A673 (cell line): ENCODE results near the gene UBIAD1. TPM values are rescaled to one million over a fixed set of nuclear protein-coding genes. Genes with fewer than 3 reads are reported as not detected.
A peak's percentile ranks its signal among the peaks of the same experiment; 100 is the strongest.

Experiments
- BruUV-seq: library from RNA; stranded (reverse); fragments of 400-500 nt; replicated peaks from 2 replicates; lab custom pipeline; 2021; lab: Mats Ljungman, UMichigan
- CTCF ChIA-PET: fragments of 300-600 bp; sonication (Branson Sonifier 250); formaldehyde crosslinking; loops from one replicate; lab custom pipeline; 2022; ENCODE audit warnings: antibody characterized with exemption; lab: Charles Lee
- POLR2A ChIA-PET: fragments of 300-600 bp; sonication (Branson Sonifier 250); formaldehyde crosslinking; loops from one replicate; lab custom pipeline; 2022; ENCODE audit warnings: antibody characterized with exemption; ENCODE audit not compliant: low non-redundant PET; lab: Charles Lee
- DNase-seq: peaks from one replicate; pipeline ENCODE4 v3.0.0-alpha.2; 2015; ENCODE audit warnings: low spot score
- H3K27ac ChIP-seq: fragments of 200-600 bp; sonication (generic); 2 replicates; pipeline ENCODE4 v1.5.1; 2016; ENCODE audit warnings: mixed run types, low read depth, mild to moderate bottlenecking, mixed read lengths, antibody characterized with exemption, low read length; ENCODE audit not compliant: poor library complexity, severe bottlenecking
- H3K27me3 ChIP-seq: fragments of 200-600 bp; sonication (generic); replicated peaks from 2 replicates; pipeline ENCODE4 v1.6.1; 2017; ENCODE audit warnings: mixed run types, low read depth, mild to moderate bottlenecking, mixed read lengths, antibody characterized with exemption, low read length; ENCODE audit not compliant: insufficient read depth, poor library complexity
- H3K36me3 ChIP-seq: fragments of 200-600 bp; sonication (generic); 2 replicates; pipeline ENCODE4 v1.6.1; 2016; ENCODE audit warnings: mixed run types, mild to moderate bottlenecking, mixed read lengths, antibody characterized with exemption, low read length; ENCODE audit not compliant: insufficient read depth, poor library complexity, severe bottlenecking
- H3K4me1 ChIP-seq: fragments of 200-600 bp; sonication (generic); 2 replicates; pipeline ENCODE4 v1.6.1; 2017; ENCODE audit warnings: mixed run types, mild to moderate bottlenecking, mixed read lengths, antibody characterized with exemption, low read length; ENCODE audit not compliant: insufficient read depth, poor library complexity, severe bottlenecking
- H3K4me3 ChIP-seq: fragments of 200-600 bp; sonication (generic); 2 replicates; pipeline ENCODE4 v1.5.1; 2016; ENCODE audit warnings: low read depth, mixed run types, mild to moderate bottlenecking, mixed read lengths, low read length; ENCODE audit not compliant: poor library complexity, severe bottlenecking
- H3K9me3 ChIP-seq: fragments of 200-600 bp; sonication (generic); 2 replicates; pipeline ENCODE4 v1.6.1; 2016; ENCODE audit warnings: mixed run types, low read depth, mild to moderate bottlenecking, mixed read lengths, antibody characterized with exemption, low read length; ENCODE audit not compliant: poor library complexity, severe bottlenecking
- CTCF ChIP-seq: fragments of 300-800, 200-600 bp; sonication (generic); conservative IDR thresholded peaks from 2 replicates; pipeline ENCODE4 v1.5.1; 2017; ENCODE audit warnings: low read depth, mild to moderate bottlenecking, antibody characterized with exemption, low read length, moderate library complexity, mixed read lengths
- EZH2 ChIP-seq: fragments of 200-600 bp; sonication (generic); IDR thresholded peaks from 2 replicates; pipeline ENCODE4 v1.6.1; 2017; ENCODE audit warnings: borderline replicate concordance, low read depth, mild to moderate bottlenecking, mixed read lengths, antibody characterized with exemption, low read length; ENCODE audit not compliant: poor library complexity, severe bottlenecking
- intact Hi-C: fragments of 100-400 bp; cut with micrococcal nuclease; formaldehyde crosslinking; loops from one replicate; pipeline ENCODE4 v1.10.0; 2022; ENCODE audit not compliant: unreplicated experiment
- total RNA-seq: library from RNA; stranded (reverse); gene quantifications from 2 replicates; pipeline ENCODE4 v1.2.3, GENCODE V29; 2021

Gene UBIAD1
- total RNA-seq, 1 experiment from 2014 or later = 19.6 TPM

- no peak overlapping the region for H3K27ac ChIP-seq
- intact Hi-C loops = no loop called here
- DNase-seq = no peak
- no peaks in the 10 kb centered on the region for H3K9me3 ChIP-seq
- no peak overlapping the region for H3K4me3 ChIP-seq
- POLR2A ChIA-PET = no interaction called here
- no TSS peak for BruUV-seq
- no peaks in the 10 kb centered on the region for H3K36me3 ChIP-seq
- CTCF ChIA-PET = no interaction called here
- H3K4me1 ChIP-seq = no peaks in the 10 kb centered on the region
- peaks cover 11% of the 10 kb centered on the region for H3K27me3 ChIP-seq
- TF ChIP-seq EZH2 = no peak
- no peak for TF ChIP-seq CTCF
These were observed 61.8 kb downstream of the UBIAD1 start for GRCh38 chr1:11334821-11335220.

- peaks cover 19% of the 10 kb centered on the region for H3K27me3 ChIP-seq
- intact Hi-C loops = no loop called here
- ChIA-PET POLR2A (no interaction called here), CTCF (no interaction called here)
- H3K4me3 ChIP-seq = no peak overlapping the region
- H3K36me3 ChIP-seq = no peaks in the 10 kb centered on the region
- H3K27ac ChIP-seq = no peak overlapping the region
- TF ChIP-seq CTCF = no peak
- no peak for TF ChIP-seq EZH2
- BruUV-seq = no TSS peak
- no peaks in the 10 kb centered on the region for H3K4me1 ChIP-seq
- DNase-seq = no peak
- no peaks in the 10 kb centered on the region for H3K9me3 ChIP-seq
These were observed 62.5 kb downstream of the UBIAD1 start for GRCh38 chr1:11335417-11336056.

- TF ChIP-seq CTCF (peak; percentile 93), EZH2 (no peak)
- Histone ChIP-seq H3K36me3 (no peaks in the 10 kb centered on the region), H3K4me3 (no peak overlapping the region), H3K4me1 (peaks cover under 1% of the 10 kb centered on the region), H3K9me3 (no peaks in the 10 kb centered on the region), H3K27ac (no peak overlapping the region), H3K27me3 (peaks cover 26% of the 10 kb centered on the region)
- BruUV-seq = no TSS peak
- peak; percentile 70 for DNase-seq
- ChIA-PET POLR2A (no interaction called here), CTCF (no interaction called here)
- intact Hi-C loops = loop anchor here (1.0 kb wide), 1 partner anchor 305 kb away; no protein-coding TSS in a partner anchor
These were observed 64.6 kb downstream of the UBIAD1 start for GRCh38 chr1:11337580-11338073.

Other genes with a start within 250 kb of the UBIAD1 start
- gene MASP2, start 226.0 kb upstream of the UBIAD1 start, total RNA-seq = 0.37 and 0.69 TPM in 2 replicates
- gene SRM, start 213.2 kb upstream of the UBIAD1 start, total RNA-seq = 176 and 206 TPM in 2 replicates
- 112 and 119 TPM in 2 replicates for gene EXOSC10, start 173.3 kb upstream of the UBIAD1 start, total RNA-seq
- not detected in 2 replicates for gene ANGPTL7, start 83.8 kb upstream of the UBIAD1 start, total RNA-seq
- gene MTOR, start 10.6 kb upstream of the UBIAD1 start, total RNA-seq = 63.7 and 66.3 TPM in 2 replicates
- 0.49 and 0.79 TPM in 2 replicates for gene DISP3, start 206.0 kb downstream of the UBIAD1 start, total RNA-seq